Esophagus muscularis mucosa (tissue), 4 donors: ENCODE results near the gene KDF1. TPM values are rescaled to one million over a fixed set of nuclear protein-coding genes. Genes with fewer than 3 reads are reported as not detected.

Experiments used
- DNase-seq: peaks from one replicate; pipeline ENCODE4 v3.0.0-alpha.2; 2017; ENCODE audit errors: extremely low spot score
- H3K27ac ChIP-seq, 4 donors: fragments of 200-600 bp; sonication (generic); replicated peaks in 1 of 4; 1 replicate in 3 of 4; 2 replicates in 1 of 4; pipeline ENCODE4 v1.5.1; 2016 to 2019; ENCODE audit warnings: mild to moderate bottlenecking in 1 of 4
- H3K27me3 ChIP-seq, 4 donors: fragments of 200-600 bp; sonication (generic); one replicate each; pipeline versions ENCODE4 v1.5.1 to v1.6.0; 2016 to 2019
- H3K36me3 ChIP-seq, 4 donors: fragments of 200-600 bp; sonication (generic); one replicate each; pipeline ENCODE4 v1.5.1; 2016 to 2019
- H3K4me1 ChIP-seq, 4 donors: fragments of 200-600 bp; sonication (generic); one replicate each; pipeline ENCODE4 v1.5.1; 2016 to 2019
- H3K4me3 ChIP-seq, 4 donors: fragments of 200-600 bp; sonication (generic); 1 replicate in 2 of 4; 2 replicates in 2 of 4; pipeline ENCODE4 v1.5.1; 2016 to 2019; ENCODE audit warnings: mild to moderate bottlenecking in 4 of 4, moderate library complexity in 1 of 4
- H3K9me3 ChIP-seq, 4 donors: fragments of 200-600 bp; sonication (generic); 1 replicate in 3 of 4; 2 replicates in 1 of 4; pipeline ENCODE4 v1.5.1; 2016 to 2019
- EP300 ChIP-seq: sonication (generic); formaldehyde crosslinking; IDR thresholded peaks from one replicate; pipeline ENCODE4 v1.6.1; 2017; ENCODE audit warnings: antibody characterized with exemption
- POLR2A ChIP-seq: fragments of 450-650 bp; IDR thresholded peaks from one replicate; pipeline ENCODE4 v1.6.1; 2017; ENCODE audit warnings: antibody characterized with exemption, moderate library complexity, mild to moderate bottlenecking, low read depth
- POLR2AphosphoS5 ChIP-seq, 2 donors: sonication (generic); formaldehyde crosslinking; IDR thresholded peaks; one replicate each; pipeline ENCODE4 v1.6.1; 2017; ENCODE audit warnings: antibody characterized with exemption in 2 of 2
- WGBS: methylation state at CpG from one replicate; pipeline ENCODE4 v1.1.5; 2018; 5-methylcytosine and 5-hydroxymethylcytosine counted together
- intact Hi-C: fragments of 100-400 bp; cut with DNase I; formaldehyde crosslinking; loops from one replicate; pipeline ENCODE4 v1.15.1; 2023
- total RNA-seq, 4 donors: library from RNA; depleted of rRNA; stranded (reverse); fragments of >200 nt; gene quantifications; one replicate each; pipeline versions ENCODE4 v1.1.0 to v1.2.1, GENCODE V29; 2016
- TF ChIP-seq, protein P1 (sequence below), 3 experiments: fragments of 200-600 bp in 2 of 3; fragments of 450-650 bp in 1 of 3; sonication (generic) in 2 of 3; IDR thresholded peaks; one replicate each; pipeline ENCODE4 v1.5.1; 2017 to 2019; ENCODE audit warnings: antibody characterized with exemption in 3 of 3, mild to moderate bottlenecking in 2 of 3, moderate library complexity in 1 of 3

KDF1 gene
- total RNA-seq, 4 donors from 2014 or later: 0.33 to 0.42 TPM; not detected in 2

DNA sequence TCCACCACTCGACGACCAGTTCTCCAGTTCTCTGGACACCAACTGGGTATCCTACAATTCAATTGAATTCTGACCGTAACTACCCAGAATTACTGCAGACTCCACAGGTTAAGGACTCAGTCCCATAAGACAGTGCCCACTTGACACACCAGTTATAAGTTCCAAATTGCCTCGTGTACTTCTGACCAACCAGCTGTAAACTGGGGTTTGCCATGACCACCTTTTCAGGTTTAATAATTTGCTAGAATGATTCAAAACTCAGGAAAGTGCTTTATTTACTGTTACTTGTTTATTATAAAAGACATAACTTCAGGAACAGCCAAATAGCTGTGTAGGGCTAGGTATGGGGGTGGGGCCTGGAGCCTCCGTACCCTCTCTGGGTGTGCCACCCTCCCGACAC lies 23.4 kb downstream of the KDF1 start:
- DNase-seq: no peak
- peaks cover 0 to 4% (median 0%) of the 10 kb centered on the region in 4 donors for H3K4me1 ChIP-seq
- TF ChIP-seq POLR2AphosphoS5 (IDR thresholded peaks at IDR 0.05) (no peak), POLR2A (no peak), EP300 (no peak)
- TF ChIP-seq, protein P1, sequence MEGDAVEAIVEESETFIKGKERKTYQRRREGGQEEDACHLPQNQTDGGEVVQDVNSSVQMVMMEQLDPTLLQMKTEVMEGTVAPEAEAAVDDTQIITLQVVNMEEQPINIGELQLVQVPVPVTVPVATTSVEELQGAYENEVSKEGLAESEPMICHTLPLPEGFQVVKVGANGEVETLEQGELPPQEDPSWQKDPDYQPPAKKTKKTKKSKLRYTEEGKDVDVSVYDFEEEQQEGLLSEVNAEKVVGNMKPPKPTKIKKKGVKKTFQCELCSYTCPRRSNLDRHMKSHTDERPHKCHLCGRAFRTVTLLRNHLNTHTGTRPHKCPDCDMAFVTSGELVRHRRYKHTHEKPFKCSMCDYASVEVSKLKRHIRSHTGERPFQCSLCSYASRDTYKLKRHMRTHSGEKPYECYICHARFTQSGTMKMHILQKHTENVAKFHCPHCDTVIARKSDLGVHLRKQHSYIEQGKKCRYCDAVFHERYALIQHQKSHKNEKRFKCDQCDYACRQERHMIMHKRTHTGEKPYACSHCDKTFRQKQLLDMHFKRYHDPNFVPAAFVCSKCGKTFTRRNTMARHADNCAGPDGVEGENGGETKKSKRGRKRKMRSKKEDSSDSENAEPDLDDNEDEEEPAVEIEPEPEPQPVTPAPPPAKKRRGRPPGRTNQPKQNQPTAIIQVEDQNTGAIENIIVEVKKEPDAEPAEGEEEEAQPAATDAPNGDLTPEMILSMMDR (IDR thresholded peaks at IDR 0.05): no peak
- H3K4me3 ChIP-seq: no peak overlapping the region
- no peaks in the 10 kb centered on the region for H3K27me3 ChIP-seq
- H3K36me3 ChIP-seq: peaks cover 6 to 75% (median 51%) of the 10 kb centered on the region in 4 donors
- H3K9me3 ChIP-seq: no peaks in the 10 kb centered on the region
- 81% methylated on average over 6 of the region's 6 CpGs for WGBS
- intact Hi-C loops: no loop called here
- H3K27ac ChIP-seq: no peak overlapping the region

DNA sequence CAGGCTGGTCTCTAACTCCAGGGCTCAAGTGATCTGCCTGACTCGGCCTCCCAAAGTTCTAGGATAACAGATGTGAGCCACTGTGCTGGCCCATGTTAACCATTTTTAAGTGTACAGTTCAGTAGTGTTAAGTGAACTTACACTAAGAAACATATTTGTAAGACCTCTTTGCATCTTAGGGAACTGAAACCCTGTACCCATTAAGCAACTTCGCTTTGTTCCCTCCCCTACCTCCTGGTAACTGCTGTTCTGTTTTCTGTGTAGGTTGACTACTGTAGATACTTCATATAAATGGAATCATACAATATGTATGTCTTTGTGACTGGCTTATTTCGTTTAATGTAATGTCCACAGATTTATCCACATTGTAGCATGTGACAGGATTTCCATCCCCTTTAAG lies 27.7 kb downstream of the KDF1 start:
- intact Hi-C loops: no loop called here
- no peak for DNase-seq
- Histone ChIP-seq H3K9me3 (no peaks in the 10 kb centered on the region), H3K4me3 (no peak overlapping the region), H3K27ac (no peak overlapping the region), H3K36me3 (peaks cover 15 to 89% (median 61%) of the 10 kb centered on the region in 4 donors), H3K27me3 (no peaks in the 10 kb centered on the region), H3K4me1 (no peaks in the 10 kb centered on the region)
- TF ChIP-seq, protein P1 (IDR thresholded peaks at IDR 0.05): no peak
- TF ChIP-seq EP300: no peak
- no peak for TF ChIP-seq POLR2A
- no peak for TF ChIP-seq POLR2AphosphoS5 (IDR thresholded peaks at IDR 0.05)
- 71% methylated on average over 3 of the region's 3 CpGs for WGBS

DNA sequence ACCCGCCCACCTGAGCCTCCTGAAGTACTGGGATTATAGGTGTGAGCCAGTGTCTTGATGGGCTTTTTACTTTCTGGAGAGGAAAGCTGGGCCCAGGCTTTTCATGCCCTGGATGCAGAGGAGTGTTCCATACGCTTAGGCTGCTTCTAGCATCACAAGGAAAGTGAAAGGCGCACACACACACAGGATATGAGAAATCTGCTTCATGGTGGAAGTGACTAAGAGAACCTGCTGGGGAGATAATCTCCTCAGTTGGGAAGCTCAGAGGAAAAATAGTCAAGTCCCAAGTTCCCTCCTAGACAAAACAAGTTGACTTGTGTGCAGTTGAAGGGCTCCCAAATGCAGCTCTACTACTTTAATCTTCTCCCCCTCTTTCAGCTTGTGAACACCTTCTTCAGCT lies 36.6 kb downstream of the KDF1 start:
- TF ChIP-seq POLR2A (no peak), EP300 (no peak), POLR2AphosphoS5 (IDR thresholded peaks at IDR 0.05) (no peak)
- TF ChIP-seq, protein P1 (IDR thresholded peaks at IDR 0.05): no peak
- no peak overlapping the region for H3K4me3 ChIP-seq
- H3K27ac ChIP-seq: no peak overlapping the region
- peaks cover 17 to 28% (median 24%) of the 10 kb centered on the region in 4 donors for H3K4me1 ChIP-seq
- H3K9me3 ChIP-seq: no peaks in the 10 kb centered on the region
- DNase-seq: no peak
- H3K36me3 ChIP-seq: peaks cover 37 to 51% (median 47%) of the 10 kb centered on the region in 4 donors
- WGBS: 95% methylated on average over 3 of the region's 3 CpGs
- H3K27me3 ChIP-seq: no peaks in the 10 kb centered on the region
- intact Hi-C loops: no loop called here

- WGBS: 95% methylated on average over 3 of the region's 3 CpGs
- no peak for DNase-seq
- Histone ChIP-seq H3K4me3 (peak overlapping the region; percentile 77 to 98 (median 86)), H3K27me3 (no peaks in the 10 kb centered on the region), H3K9me3 (no peaks in the 10 kb centered on the region), H3K36me3 (peaks cover 37 to 45% (median 41%) of the 10 kb centered on the region in 4 donors), H3K27ac (no peak overlapping the region), H3K4me1 (peaks cover 17 to 28% (median 24%) of the 10 kb centered on the region in 4 donors)
- TF ChIP-seq POLR2A (no peak), POLR2AphosphoS5 (IDR thresholded peaks at IDR 0.05) (no peak), EP300 (no peak)
- TF ChIP-seq, protein P1 (IDR thresholded peaks at IDR 0.05): no peak
- intact Hi-C loops: no loop called here
Measured at GRCh38 chr1:26922901-26923300, 37.4 kb downstream of the KDF1 start.

GRCh38 chr1:26922431-26922729 lies 37.9 kb downstream of the KDF1 start:
- no peak for TF ChIP-seq POLR2AphosphoS5 (IDR thresholded peaks at IDR 0.05)
- TF ChIP-seq EP300: no peak
- TF ChIP-seq, protein P1 (IDR thresholded peaks at IDR 0.05): no peak
- TF ChIP-seq POLR2A: no peak

More at GRCh38 chr1:26922431-26922729, 37.9 kb downstream of the KDF1 start:
- H3K36me3 ChIP-seq: peaks cover 33 to 40% (median 36%) of the 10 kb centered on the region in 4 donors
- 35% methylated on average over 6 of the region's 6 CpGs for WGBS
- intact Hi-C loops: no loop called here
- no peaks in the 10 kb centered on the region for H3K9me3 ChIP-seq
- H3K27me3 ChIP-seq: no peaks in the 10 kb centered on the region
- DNase-seq: no peak
- H3K4me3 ChIP-seq: peak overlapping the region; percentile 77 to 98 (median 86)
- H3K27ac ChIP-seq: peak overlapping the region; percentile 86 to 92 (median 88)
- peaks cover 17 to 28% (median 24%) of the 10 kb centered on the region in 4 donors for H3K4me1 ChIP-seq
